GM12874 (cell line): ENCODE measurements around the gene PPM1F.

Source experiments
- TF ChIP-seq, protein P1 (sequence below): IDR thresholded peaks from 2 replicates; pipeline ENCODE4 v1.5.1; 2011; ENCODE audit warnings: low read depth, mild to moderate bottlenecking, control low read depth, low read length, moderate library complexity; ENCODE audit not compliant: insufficient read depth

Gene PPM1F

DNA sequence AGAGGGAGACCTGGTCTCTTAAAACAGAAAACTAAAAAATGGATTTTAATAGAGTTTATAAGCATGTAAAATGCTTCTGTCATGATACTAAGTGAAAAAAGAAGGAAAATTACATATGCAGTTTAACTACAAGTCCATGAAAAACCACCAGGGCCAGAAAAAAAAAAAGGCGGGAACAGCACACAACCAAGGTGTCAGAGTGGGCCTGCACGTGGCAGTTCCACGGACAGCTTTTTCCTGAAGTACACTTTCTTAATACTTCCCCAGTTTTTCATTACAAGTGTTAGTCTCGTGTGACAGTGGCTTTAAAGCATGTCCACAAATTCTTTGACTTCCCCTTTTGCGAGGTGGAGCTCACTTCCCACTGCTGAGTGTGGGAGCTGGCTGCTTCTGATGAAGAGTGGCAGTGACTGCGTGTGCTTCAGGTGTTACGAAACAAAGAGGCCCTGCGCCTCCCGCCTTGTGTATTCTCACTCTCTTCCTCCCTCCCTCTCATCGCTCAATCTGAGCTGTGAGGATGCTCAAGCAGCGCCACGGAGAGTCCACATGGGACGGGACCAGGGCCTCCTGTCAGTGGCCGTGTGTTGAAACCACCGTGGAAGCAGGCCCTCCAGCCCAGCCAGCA, 16.4 kb downstream of the PPM1F start:
- TF ChIP-seq, protein P1, sequence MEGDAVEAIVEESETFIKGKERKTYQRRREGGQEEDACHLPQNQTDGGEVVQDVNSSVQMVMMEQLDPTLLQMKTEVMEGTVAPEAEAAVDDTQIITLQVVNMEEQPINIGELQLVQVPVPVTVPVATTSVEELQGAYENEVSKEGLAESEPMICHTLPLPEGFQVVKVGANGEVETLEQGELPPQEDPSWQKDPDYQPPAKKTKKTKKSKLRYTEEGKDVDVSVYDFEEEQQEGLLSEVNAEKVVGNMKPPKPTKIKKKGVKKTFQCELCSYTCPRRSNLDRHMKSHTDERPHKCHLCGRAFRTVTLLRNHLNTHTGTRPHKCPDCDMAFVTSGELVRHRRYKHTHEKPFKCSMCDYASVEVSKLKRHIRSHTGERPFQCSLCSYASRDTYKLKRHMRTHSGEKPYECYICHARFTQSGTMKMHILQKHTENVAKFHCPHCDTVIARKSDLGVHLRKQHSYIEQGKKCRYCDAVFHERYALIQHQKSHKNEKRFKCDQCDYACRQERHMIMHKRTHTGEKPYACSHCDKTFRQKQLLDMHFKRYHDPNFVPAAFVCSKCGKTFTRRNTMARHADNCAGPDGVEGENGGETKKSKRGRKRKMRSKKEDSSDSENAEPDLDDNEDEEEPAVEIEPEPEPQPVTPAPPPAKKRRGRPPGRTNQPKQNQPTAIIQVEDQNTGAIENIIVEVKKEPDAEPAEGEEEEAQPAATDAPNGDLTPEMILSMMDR = no peak

DNA sequence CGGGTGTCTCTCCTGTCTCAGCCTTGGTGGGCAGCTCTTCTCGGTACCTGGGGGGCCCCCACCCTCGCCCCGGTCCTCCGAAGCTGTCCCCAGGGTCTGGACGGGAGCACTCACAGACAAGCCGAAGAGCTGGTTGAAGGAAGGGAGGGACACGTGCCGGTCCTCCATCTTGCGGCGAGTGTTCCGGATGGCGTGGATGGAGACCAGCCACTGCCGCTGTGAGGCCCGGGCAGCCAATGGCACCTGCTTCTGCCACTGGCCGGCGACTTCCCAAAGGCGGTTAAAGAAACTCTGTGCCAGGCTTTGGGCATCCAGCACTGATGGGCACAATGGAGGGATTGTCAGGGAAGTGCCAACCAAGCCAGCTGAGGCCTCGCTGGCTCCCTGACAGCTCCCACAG, 18.7 kb downstream of the PPM1F start:
- TF ChIP-seq, protein P1 = no peak

DNA sequence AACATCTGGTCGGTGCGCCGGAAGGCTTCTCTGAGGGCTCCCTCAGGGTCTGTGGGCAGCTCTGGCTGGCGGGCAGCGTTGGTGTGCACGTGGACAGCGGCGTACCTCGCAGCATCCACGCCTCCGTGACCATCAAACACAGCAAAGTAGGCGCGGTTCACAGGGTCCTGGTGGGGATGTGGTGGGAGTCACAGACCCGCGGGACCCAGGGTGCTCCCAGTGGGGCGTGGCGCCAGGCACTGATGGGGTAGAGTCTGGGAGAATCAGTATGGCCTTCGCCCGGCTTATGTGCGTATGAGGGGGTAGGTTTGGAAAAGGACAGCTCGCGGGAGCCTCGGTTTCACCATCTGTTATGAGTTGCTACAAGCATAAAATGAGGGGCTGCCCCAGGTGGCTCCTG, 19.2 kb downstream of the PPM1F start:
- TF ChIP-seq, protein P1 = no peak

DNA sequence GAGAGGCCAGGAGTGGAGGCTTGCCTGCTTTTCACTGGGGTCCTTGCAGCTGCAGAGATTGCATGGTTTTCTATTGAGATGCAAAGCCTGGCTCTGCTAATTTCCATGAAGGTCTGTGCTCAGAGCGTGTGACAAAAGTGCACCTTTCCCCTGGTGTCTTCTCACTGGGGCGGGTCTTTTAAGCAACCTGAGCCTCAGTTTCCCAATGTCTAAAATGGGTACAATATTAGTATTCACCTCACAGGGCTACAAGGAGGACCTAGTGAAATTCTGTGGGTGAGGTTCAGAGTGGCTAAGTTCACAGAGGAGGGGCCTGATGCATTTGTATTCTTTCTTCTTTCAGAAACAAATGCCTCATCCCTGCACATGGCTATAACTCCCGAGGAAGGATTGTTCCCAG, 20.3 kb downstream of the PPM1F start:
- TF ChIP-seq, protein P1 = no peak

DNA sequence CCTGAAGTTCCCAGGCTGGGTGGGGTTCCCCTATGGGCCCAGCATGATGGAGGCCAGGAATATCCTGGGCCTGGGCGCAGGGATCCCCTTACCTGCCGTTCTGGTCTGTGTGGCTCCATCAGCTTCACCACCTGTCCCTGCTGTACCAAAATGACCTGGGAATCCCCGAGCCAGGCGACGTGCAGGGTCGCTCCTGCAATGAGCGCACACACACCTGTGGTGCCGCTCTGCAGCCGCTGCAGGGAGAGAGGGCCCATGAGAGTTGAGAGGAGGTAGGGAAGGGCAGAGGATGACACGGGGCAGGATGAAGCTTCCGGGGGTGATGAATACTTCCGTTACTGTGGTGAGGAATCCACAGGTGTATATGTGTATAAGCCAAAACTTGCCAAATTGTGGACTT, 21.6 kb downstream of the PPM1F start:
- TF ChIP-seq, protein P1 = no peak

DNA sequence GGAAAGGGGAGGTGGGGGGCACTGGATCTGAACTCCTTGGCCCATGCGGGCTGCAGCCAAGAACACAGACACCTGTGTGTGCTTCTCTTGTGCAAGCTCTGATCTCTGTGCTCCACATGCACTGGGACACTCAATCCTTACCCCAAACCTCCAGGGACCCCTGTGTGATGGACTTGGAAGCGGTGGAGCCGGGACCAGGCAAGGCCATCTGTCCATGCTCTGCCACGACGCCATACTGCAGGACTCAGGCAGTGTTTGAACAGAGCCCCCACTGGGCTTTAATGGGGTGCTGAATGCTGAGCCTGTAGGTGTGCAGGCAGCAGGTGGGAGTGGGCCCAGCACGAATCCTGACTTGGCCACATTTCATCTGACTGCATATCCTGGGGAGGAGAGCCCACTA, 23.4 kb downstream of the PPM1F start:
- TF ChIP-seq, protein P1 = no peak

DNA sequence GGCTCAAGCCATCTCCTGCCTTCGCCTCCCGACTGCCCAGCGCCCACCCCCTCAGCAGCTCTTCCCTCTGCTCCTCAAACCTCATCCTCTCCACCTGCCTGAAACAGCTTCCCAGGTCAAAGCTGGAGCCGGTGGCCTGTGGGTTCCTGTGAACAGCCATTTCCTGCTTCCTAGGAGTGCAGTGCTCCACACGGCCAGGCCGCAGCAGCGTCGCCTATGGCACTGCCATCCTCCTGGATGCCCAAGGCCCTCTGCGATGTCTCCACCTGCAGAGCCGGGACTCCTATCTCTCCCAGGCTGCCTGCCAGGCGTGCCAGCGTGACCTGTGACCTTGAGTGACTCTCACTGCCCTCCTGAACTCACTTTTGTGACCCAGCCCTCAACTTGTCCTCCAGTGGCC, 24.6 kb downstream of the PPM1F start:
- TF ChIP-seq, protein P1 = no peak
